ENCODE measurements around the gene DEFB108B. TPM values are rescaled to one million over a fixed set of nuclear protein-coding genes. Genes with fewer than 3 reads are reported as not detected.
"Not testable (repeated sequence)": the region's sequence is repeated elsewhere in the genome, so short reads cannot be mapped to it uniquely, and the experiment has no call there.

Gene DEFB108B
- total RNA-seq, 1 experiment from 2014 or later, result not detected

GRCh38 chr11:71829247-71829646 is 3.8 kb upstream of the DEFB108B start:
- DNase-seq (ENCODE audit: low spot score); CTCF ChIA-PET; H3K4me3 Mint-ChIP-seq; H3K4me1 Mint-ChIP-seq; H3K27ac Mint-ChIP-seq; ATAC-seq; POLR2A ChIA-PET: not testable (repeated sequence)
- peaks cover 44% of the 10 kb centered on the region for H3K9me3 Mint-ChIP-seq
- H3K27me3 Mint-ChIP-seq (ENCODE audit: low read depth), result peaks cover 24% of the 10 kb centered on the region
- H3K36me3 Mint-ChIP-seq, result peaks cover 20% of the 10 kb centered on the region

GRCh38 chr11:71829686-71830085 is 3.3 kb upstream of the DEFB108B start:
- Mint-ChIP-seq H3K9me3 (peaks cover 44% of the 10 kb centered on the region), H3K27me3 (ENCODE audit: low read depth) (peaks cover 24% of the 10 kb centered on the region), H3K36me3 (peaks cover 20% of the 10 kb centered on the region)
- DNase-seq (ENCODE audit: low spot score); CTCF ChIA-PET; H3K4me3 Mint-ChIP-seq; H3K27ac Mint-ChIP-seq; POLR2A ChIA-PET; ATAC-seq; H3K4me1 Mint-ChIP-seq: not testable (repeated sequence)

GRCh38 chr11:71842720-71843119 is 9.7 kb downstream of the DEFB108B start:
- not testable (repeated sequence) for H3K4me3 Mint-ChIP-seq, H3K27ac Mint-ChIP-seq
- CTCF ChIA-PET, result interaction anchor here (1.1 to 2.1 kb wide), 2 partner anchors 42 to 56 kb away, joined by 3 to 11 read pairs; no protein-coding TSS in a partner anchor

GRCh38 chr11:71843355-71843754 is 10.4 kb downstream of the DEFB108B start:
- H3K36me3 Mint-ChIP-seq; H3K27ac Mint-ChIP-seq; ATAC-seq; H3K4me3 Mint-ChIP-seq; POLR2A ChIA-PET; DNase-seq (ENCODE audit: low spot score): not testable (repeated sequence)
- H3K4me1 Mint-ChIP-seq, result peaks cover 27% of the 10 kb centered on the region
- CTCF ChIA-PET, result interaction anchor here (0.9 to 2.1 kb wide), 2 partner anchors 21 to 43 kb away, joined by 4 to 11 read pairs; no protein-coding TSS in a partner anchor
- peak; percentile 70 for TF ChIP-seq NFYB (CRISPR knock-in tag; conservative IDR thresholded peaks at IDR 0.05; ENCODE audit: low read depth)
- H3K9me3 Mint-ChIP-seq, result peaks cover 19% of the 10 kb centered on the region
- H3K27me3 Mint-ChIP-seq (ENCODE audit: low read depth), result peaks cover 24% of the 10 kb centered on the region

More at GRCh38 chr11:71842720-71843119, 9.7 kb downstream of the DEFB108B start:
- peaks cover 12% of the 10 kb centered on the region for H3K9me3 Mint-ChIP-seq
- H3K27me3 Mint-ChIP-seq (ENCODE audit: low read depth), result peaks cover 21% of the 10 kb centered on the region
- H3K36me3 Mint-ChIP-seq; ATAC-seq; POLR2A ChIA-PET; DNase-seq (ENCODE audit: low spot score): not testable (repeated sequence)
- peaks cover 30% of the 10 kb centered on the region for H3K4me1 Mint-ChIP-seq

GRCh38 chr11:71843858-71844257 is 10.9 kb downstream of the DEFB108B start:
- peaks cover 2% of the 10 kb centered on the region; the same call in 1 of the 2 replicates for H3K36me3 Mint-ChIP-seq
- ATAC-seq, result peak; percentile 76
- POLR2A ChIA-PET, result no interaction called here

More at GRCh38 chr11:71843858-71844257, 10.9 kb downstream of the DEFB108B start:
- CTCF ChIA-PET, result interaction anchor here (0.9 to 2.1 kb wide), 2 partner anchors 21 to 44 kb away, joined by 4 to 11 read pairs; no protein-coding TSS in a partner anchor
- peak; percentile 63 for DNase-seq (ENCODE audit: low spot score)
- H3K27ac Mint-ChIP-seq, result no peak overlapping the region
- H3K4me3 Mint-ChIP-seq, result no peak overlapping the region
- peaks cover 27% of the 10 kb centered on the region for H3K4me1 Mint-ChIP-seq
- peaks cover 21% of the 10 kb centered on the region for H3K9me3 Mint-ChIP-seq
- TF ChIP-seq NR2C2 (CRISPR knock-in tag; IDR thresholded peaks at IDR 0.05), result no peak
- no peak for TF ChIP-seq RORB (CRISPR knock-in tag; IDR thresholded peaks at IDR 0.05)
- no peak for TF ChIP-seq ZNF416 (CRISPR knock-in tag; IDR thresholded peaks at IDR 0.05)
- TF ChIP-seq JAZF1 (CRISPR knock-in tag; IDR thresholded peaks at IDR 0.05), result no peak
- TF ChIP-seq CREM (CRISPR knock-in tag; IDR thresholded peaks at IDR 0.05), result no peak
- TF ChIP-seq NFATC4 (CRISPR knock-in tag; IDR thresholded peaks at IDR 0.05), result no peak
- 0 out of 2 replicates have a peak, but pooled peaks have one; percentile 22 for TF ChIP-seq FOXP4 (CRISPR knock-in tag; IDR thresholded peaks at IDR 0.05)
- TF ChIP-seq ZNF232 (CRISPR knock-in tag; IDR thresholded peaks at IDR 0.05), result no peak
- TF ChIP-seq NFYB (CRISPR knock-in tag; conservative IDR thresholded peaks at IDR 0.05; ENCODE audit: low read depth), result no peak
- TF ChIP-seq PRDM15 (CRISPR knock-in tag; IDR thresholded peaks at IDR 0.05), result no peak
- no peak for TF ChIP-seq AR (CRISPR knock-in tag; IDR thresholded peaks at IDR 0.05)
- no peak for TF ChIP-seq SOX15 (CRISPR knock-in tag; IDR thresholded peaks at IDR 0.05)
- no peak for TF ChIP-seq FOXK1 (CRISPR knock-in tag; IDR thresholded peaks at IDR 0.05)
- 0 out of 2 replicates have a peak, but pooled peaks have one; percentile 39 for TF ChIP-seq ETV6 (CRISPR knock-in tag; IDR thresholded peaks at IDR 0.05)
- TF ChIP-seq PRRX2 (CRISPR knock-in tag; IDR thresholded peaks at IDR 0.05), result no peak
- peak; percentile 31; the same call in 1 of the 2 replicates for TF ChIP-seq USF1 (CRISPR knock-in tag; IDR thresholded peaks at IDR 0.05)
- peaks cover 24% of the 10 kb centered on the region for H3K27me3 Mint-ChIP-seq (ENCODE audit: low read depth)
